SK-N-MC (cell line): ENCODE data around the gene DTWD1.

ENCODE experiments used
- DNase-seq: peaks from one replicate; pipeline ENCODE4 v3.0.0-alpha.2; 2011; ENCODE audit warnings: low read depth, low spot score
- H3K27ac ChIP-seq: fragments of 200-600 bp; sonication (generic); 2 replicates; pipeline ENCODE4 v1.5.1; 2016; ENCODE audit warnings: mixed run types
- H3K36me3 ChIP-seq: fragments of 200-600 bp; sonication (generic); 2 replicates; pipeline ENCODE4 v1.6.1; 2017; ENCODE audit warnings: antibody characterized with exemption, low read length, mixed read lengths; ENCODE audit not compliant: insufficient read depth
- H3K4me3 ChIP-seq: fragments of 200-600 bp; sonication (generic); 2 replicates; pipeline ENCODE4 v1.5.1; 2016
- H3K9ac ChIP-seq: fragments of 200-600 bp; sonication (generic); 2 replicates; pipeline ENCODE4 v1.8.0; 2017; ENCODE audit warnings: mixed run types, mixed read lengths; ENCODE audit not compliant: insufficient read length
- H3K9me3 ChIP-seq: fragments of 200-600 bp; sonication (generic); 2 replicates; pipeline ENCODE4 v1.6.1; 2017; ENCODE audit warnings: low read depth, mild to moderate bottlenecking, antibody characterized with exemption, low read length, moderate library complexity, mixed read lengths
- EZH2 ChIP-seq: fragments of 200-600 bp; sonication (generic); IDR thresholded peaks from one replicate; pipeline ENCODE4 v1.6.1; 2017; ENCODE audit warnings: antibody characterized with exemption
- FOXP2 ChIP-seq: optimal IDR thresholded peaks from 2 replicates; pipeline ENCODE3; 2011; ENCODE audit warnings: mild to moderate bottlenecking, moderate library complexity; ENCODE audit not compliant: insufficient read depth; ENCODE audit errors: extremely low read length, control extremely low read depth
- POLR2AphosphoS5 ChIP-seq: IDR thresholded peaks from 2 replicates; pipeline ENCODE4 v1.6.1; 2012; ENCODE audit warnings: mild to moderate bottlenecking, low read depth, low read length, borderline replicate concordance

The DTWD1 gene

DNA sequence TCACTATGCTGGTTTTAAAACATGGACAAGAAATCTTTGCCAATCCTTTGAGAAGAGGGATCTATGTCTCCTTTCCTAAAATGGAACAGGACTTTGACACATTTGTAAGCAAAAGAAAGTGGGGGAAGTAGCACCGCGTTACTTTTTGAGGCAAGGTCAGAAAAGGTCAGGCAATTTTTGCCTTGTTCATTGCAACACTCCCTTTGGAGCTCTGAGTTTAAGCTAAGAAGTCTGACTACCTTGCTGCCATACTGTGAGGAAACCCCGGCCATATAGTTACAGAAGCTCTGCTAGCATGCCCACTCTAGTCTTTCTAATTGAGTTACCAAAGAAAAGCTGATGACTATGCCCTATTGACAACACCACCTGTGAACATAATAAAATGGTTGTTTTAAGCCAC is 1.6 kb upstream of the DTWD1 start:
- Histone ChIP-seq H3K27ac (no peak overlapping the region), H3K4me3 (no peak overlapping the region), H3K9ac (no peak overlapping the region), H3K36me3 (no peaks in the 10 kb centered on the region), H3K9me3 (no peaks in the 10 kb centered on the region)
- no peak for TF ChIP-seq POLR2AphosphoS5
- no peak for TF ChIP-seq FOXP2
- TF ChIP-seq EZH2, result no peak
- DNase-seq, result no peak

DNA sequence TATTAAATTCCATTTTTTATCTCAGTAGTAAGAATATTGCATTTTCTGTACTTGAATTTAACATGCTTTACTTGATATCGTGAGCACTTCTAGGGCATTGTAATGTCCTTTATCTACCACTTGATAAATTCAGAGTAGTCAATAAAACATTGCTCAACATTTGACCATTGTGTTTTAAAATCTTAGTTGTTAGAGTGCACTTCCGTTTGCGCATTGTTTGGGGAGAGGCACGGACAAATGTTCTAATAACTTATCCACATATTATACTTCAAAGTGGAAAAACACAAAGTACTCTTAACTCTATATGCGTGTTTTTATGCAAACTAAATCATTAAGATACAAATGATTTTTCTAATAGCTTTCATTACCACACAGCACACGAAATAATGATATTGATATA is 649 bp upstream of the DTWD1 start:
- DNase-seq, result no peak
- no peak for TF ChIP-seq EZH2
- TF ChIP-seq POLR2AphosphoS5, result no peak
- no peak for TF ChIP-seq FOXP2
- Histone ChIP-seq H3K27ac (peak overlapping the region; percentile 56; the same call in 1 of the 2 replicates), H3K36me3 (peaks cover 6% of the 10 kb centered on the region), H3K4me3 (peak overlapping the region; percentile 88), H3K9me3 (no peaks in the 10 kb centered on the region), H3K9ac (peak overlapping the region; percentile 90)

GRCh38 chr15:49621401-49621811 is 558 bp downstream of the DTWD1 start:
- H3K9ac ChIP-seq, result peak overlapping the region; percentile 96
- H3K9me3 ChIP-seq, result no peaks in the 10 kb centered on the region; the same call in 1 of the 2 replicates
- no peak for DNase-seq
- TF ChIP-seq EZH2, result no peak
- no peak for TF ChIP-seq POLR2AphosphoS5
- TF ChIP-seq FOXP2, result no peak
- H3K4me3 ChIP-seq, result peak overlapping the region; percentile 88
- peak overlapping the region; percentile 65; the same call in 1 of the 2 replicates for H3K27ac ChIP-seq
- peaks cover 17% of the 10 kb centered on the region for H3K36me3 ChIP-seq

DNA sequence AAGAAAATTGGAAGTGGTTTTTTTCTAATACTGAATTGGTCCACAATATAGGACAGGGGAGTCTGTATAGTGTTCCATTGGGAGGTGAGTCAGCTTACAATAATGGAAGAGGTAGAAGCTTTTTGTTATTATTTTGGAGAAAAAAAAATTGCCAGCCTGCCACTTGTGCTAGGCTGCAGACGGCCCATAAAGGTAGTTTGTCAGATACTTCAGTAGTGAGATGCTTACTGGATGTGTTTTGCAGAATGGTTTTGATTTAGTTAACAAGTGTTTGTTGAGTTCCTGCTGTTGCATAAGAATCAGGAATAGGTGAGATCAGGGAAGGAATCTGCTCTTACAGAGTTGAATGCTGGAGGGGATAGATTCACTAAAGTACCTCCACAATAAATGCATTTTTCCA is 1.0 kb downstream of the DTWD1 start:
- H3K9me3 ChIP-seq, result no peaks in the 10 kb centered on the region; the same call in 1 of the 2 replicates
- H3K36me3 ChIP-seq, result peaks cover 20% of the 10 kb centered on the region
- TF ChIP-seq POLR2AphosphoS5 (no peak), EZH2 (no peak), FOXP2 (no peak)
- H3K4me3 ChIP-seq, result peak overlapping the region; percentile 88
- DNase-seq, result no peak
- no peak overlapping the region for H3K27ac ChIP-seq
- peak overlapping the region; percentile 96 for H3K9ac ChIP-seq

DNA sequence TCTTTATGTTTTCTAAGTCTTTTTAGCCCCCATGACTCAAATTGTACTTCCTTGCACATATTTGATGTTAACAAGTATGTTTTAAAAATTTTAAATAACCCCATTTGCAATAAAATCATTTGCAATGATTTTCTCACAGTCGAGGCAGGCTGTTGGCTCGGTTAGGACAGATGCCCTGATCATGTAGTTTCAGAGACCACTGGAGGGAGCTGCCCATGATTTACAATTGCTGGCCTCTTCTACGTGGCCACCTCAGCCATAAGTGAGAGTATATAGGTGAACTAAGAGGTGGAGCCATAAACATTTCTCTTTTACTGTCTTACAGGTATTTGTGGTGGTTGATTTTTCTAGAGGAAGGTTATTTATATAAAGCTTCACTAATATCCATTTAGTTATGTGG is 1.7 kb downstream of the DTWD1 start:
- H3K9ac ChIP-seq, result no peak overlapping the region
- H3K27ac ChIP-seq, result no peak overlapping the region
- TF ChIP-seq FOXP2 (no peak), EZH2 (no peak)
- no peaks in the 10 kb centered on the region; the same call in 1 of the 2 replicates for H3K9me3 ChIP-seq
- DNase-seq, result no peak
- H3K4me3 ChIP-seq, result no peak overlapping the region
- H3K36me3 ChIP-seq, result peaks cover 24% of the 10 kb centered on the region

GRCh38 chr15:49624056-49624455 is 3.2 kb downstream of the DTWD1 start:
- peak overlapping the region; percentile 65 for H3K4me3 ChIP-seq
- H3K9ac ChIP-seq, result peak overlapping the region; percentile 50
- peaks cover 24% of the 10 kb centered on the region for H3K36me3 ChIP-seq
- TF ChIP-seq FOXP2 (no peak), POLR2AphosphoS5 (no peak), EZH2 (no peak)
- DNase-seq, result peak; percentile 76
- peak overlapping the region; percentile 86 for H3K27ac ChIP-seq
- H3K9me3 ChIP-seq, result no peaks in the 10 kb centered on the region; the same call in 1 of the 2 replicates

- Histone ChIP-seq H3K9me3 (no peaks in the 10 kb centered on the region; the same call in 1 of the 2 replicates), H3K36me3 (peaks cover 24% of the 10 kb centered on the region), H3K9ac (no peak overlapping the region), H3K27ac (no peak overlapping the region), H3K4me3 (no peak overlapping the region)
- TF ChIP-seq POLR2AphosphoS5, result no peak
- no peak for TF ChIP-seq EZH2
- TF ChIP-seq FOXP2, result no peak
- DNase-seq, result no peak
Measured at GRCh38 chr15:49625460-49626036, 4.7 kb downstream of the DTWD1 start.

GRCh38 chr15:49627407-49627877 is 6.6 kb downstream of the DTWD1 start:
- no peak for DNase-seq
- Histone ChIP-seq H3K9ac (no peak overlapping the region), H3K9me3 (no peaks in the 10 kb centered on the region; the same call in 1 of the 2 replicates), H3K27ac (no peak overlapping the region), H3K4me3 (no peak overlapping the region), H3K36me3 (peaks cover 24% of the 10 kb centered on the region)
- no peak for TF ChIP-seq EZH2
- no peak for TF ChIP-seq POLR2AphosphoS5
- no peak for TF ChIP-seq FOXP2
